Inferior parietal cortex (tissue), 1 donor: ENCODE measurements around the gene ARMC9.

Source experiments
- DNase-seq: peaks from one replicate; pipeline ENCODE4 v3.0.0-alpha.2; 2016; ENCODE audit errors: extremely low spot score

ARMC9 gene

DNA sequence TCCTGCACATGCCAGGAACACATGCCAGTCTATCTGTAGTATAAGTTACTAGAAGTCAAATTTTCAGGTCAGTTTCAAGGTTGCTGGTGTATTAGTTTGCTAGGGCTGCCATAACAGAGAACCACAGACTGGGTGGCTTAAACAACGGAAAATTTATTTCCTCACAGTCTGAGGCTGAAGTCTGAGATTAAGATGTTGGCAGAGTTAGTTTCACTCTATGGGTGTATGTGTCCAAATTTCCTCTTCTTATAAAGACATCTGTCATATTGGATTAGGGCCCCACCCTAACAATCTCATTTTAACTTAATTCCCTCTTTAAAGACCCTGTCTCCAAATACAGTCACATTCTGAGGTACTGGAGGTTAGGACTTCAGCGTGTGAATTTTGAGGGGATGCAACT lies 223.6 kb downstream of the ARMC9 start:
- DNase-seq = no peak

GRCh38 chr2:231423176-231423575 lies 224.7 kb downstream of the ARMC9 start:
- no peak for DNase-seq
